Mammary epithelial cell (primary cell): ENCODE data around the gene PTPRM.

Experiments used
- EZH2 ChIP-seq: IDR thresholded peaks from 2 replicates; pipeline ENCODE4 v1.6.1; 2012; ENCODE audit warnings: low read length, inconsistent platforms, borderline replicate concordance
- TF ChIP-seq, protein P1 (sequence below), 2 donors: IDR thresholded peaks in 1 of 2; conservative IDR thresholded peaks in 1 of 2; 2 replicates each; pipeline ENCODE4 v1.5.1; 2011 to 2012; ENCODE audit warnings: inconsistent platforms in 2 of 2, low read length in 2 of 2, mild to moderate bottlenecking in 2 of 2, control low read depth in 1 of 2, low read depth in 1 of 2; ENCODE audit not compliant: insufficient read depth in 1 of 2; ENCODE audit errors: extremely low read depth in 1 of 2

DNA sequence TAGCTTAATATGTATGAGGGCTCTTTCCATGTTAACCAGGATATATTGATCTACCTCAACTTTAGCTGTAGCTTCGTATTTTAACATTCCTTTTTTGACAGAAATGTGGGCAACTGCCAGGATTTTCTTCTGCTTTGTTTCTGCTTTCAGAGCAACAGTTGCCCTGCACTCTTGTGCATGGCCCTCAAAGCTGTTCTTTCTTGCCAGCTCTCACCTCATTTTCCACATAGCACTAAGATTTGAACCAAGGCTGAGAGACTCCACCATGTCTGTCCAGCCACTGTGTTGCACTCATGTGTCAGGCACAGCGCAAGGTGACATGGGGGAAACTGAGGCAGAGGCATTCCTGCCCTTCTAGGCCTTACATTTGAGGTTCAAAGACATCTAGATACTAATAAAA, 619.3 kb downstream of the PTPRM start:
- TF ChIP-seq, protein P1, sequence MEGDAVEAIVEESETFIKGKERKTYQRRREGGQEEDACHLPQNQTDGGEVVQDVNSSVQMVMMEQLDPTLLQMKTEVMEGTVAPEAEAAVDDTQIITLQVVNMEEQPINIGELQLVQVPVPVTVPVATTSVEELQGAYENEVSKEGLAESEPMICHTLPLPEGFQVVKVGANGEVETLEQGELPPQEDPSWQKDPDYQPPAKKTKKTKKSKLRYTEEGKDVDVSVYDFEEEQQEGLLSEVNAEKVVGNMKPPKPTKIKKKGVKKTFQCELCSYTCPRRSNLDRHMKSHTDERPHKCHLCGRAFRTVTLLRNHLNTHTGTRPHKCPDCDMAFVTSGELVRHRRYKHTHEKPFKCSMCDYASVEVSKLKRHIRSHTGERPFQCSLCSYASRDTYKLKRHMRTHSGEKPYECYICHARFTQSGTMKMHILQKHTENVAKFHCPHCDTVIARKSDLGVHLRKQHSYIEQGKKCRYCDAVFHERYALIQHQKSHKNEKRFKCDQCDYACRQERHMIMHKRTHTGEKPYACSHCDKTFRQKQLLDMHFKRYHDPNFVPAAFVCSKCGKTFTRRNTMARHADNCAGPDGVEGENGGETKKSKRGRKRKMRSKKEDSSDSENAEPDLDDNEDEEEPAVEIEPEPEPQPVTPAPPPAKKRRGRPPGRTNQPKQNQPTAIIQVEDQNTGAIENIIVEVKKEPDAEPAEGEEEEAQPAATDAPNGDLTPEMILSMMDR (conservative IDR thresholded peaks at IDR 0.05 in 1 of 2, IDR thresholded peaks at IDR 0.05 in 1 of 2; ENCODE audit: extremely low read depth in 1 of 2, insufficient read depth in 1 of 2, low read depth in 1 of 2, low read length in 2 of 2) = no peak
- no peak for TF ChIP-seq EZH2
